ENCODE results near the gene INPP5D. TPM values are rescaled to one million over a fixed set of nuclear protein-coding genes. Genes with fewer than 3 reads are reported as not detected.

Gene INPP5D
- total RNA-seq, 2 donors from 2014 or later = 0.66 to 3.0 TPM

GRCh38 chr2:233135421-233135820 is 75.3 kb downstream of the INPP5D start:
- H3K36me3 ChIP-seq (ENCODE audit: control insufficient read depth, insufficient read depth, low read length) = no peaks in the 10 kb centered on the region
- TF ChIP-seq, protein P1, sequence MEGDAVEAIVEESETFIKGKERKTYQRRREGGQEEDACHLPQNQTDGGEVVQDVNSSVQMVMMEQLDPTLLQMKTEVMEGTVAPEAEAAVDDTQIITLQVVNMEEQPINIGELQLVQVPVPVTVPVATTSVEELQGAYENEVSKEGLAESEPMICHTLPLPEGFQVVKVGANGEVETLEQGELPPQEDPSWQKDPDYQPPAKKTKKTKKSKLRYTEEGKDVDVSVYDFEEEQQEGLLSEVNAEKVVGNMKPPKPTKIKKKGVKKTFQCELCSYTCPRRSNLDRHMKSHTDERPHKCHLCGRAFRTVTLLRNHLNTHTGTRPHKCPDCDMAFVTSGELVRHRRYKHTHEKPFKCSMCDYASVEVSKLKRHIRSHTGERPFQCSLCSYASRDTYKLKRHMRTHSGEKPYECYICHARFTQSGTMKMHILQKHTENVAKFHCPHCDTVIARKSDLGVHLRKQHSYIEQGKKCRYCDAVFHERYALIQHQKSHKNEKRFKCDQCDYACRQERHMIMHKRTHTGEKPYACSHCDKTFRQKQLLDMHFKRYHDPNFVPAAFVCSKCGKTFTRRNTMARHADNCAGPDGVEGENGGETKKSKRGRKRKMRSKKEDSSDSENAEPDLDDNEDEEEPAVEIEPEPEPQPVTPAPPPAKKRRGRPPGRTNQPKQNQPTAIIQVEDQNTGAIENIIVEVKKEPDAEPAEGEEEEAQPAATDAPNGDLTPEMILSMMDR (conservative IDR thresholded peaks at IDR 0.05) = no peak
- no peak overlapping the region for H3K4me3 Mint-ChIP-seq
- H3K4me1 Mint-ChIP-seq = peaks cover 21% of the 10 kb centered on the region
- no peak overlapping the region for H3K27ac Mint-ChIP-seq
- peaks cover 4% of the 10 kb centered on the region for H3K36me3 Mint-ChIP-seq (ENCODE audit: low read depth)
- H3K27ac ChIP-seq (ENCODE audit: low read depth, low read length) = no peak overlapping the region
- H3K9me3 ChIP-seq (ENCODE audit: control insufficient read depth, low read length) = peaks cover 14% of the 10 kb centered on the region
- H3K27me3 ChIP-seq (ENCODE audit: control insufficient read depth, insufficient read depth, low read length, poor library complexity, severe bottlenecking) = no peaks in the 10 kb centered on the region
- no peak overlapping the region for H3K9ac ChIP-seq (ENCODE audit: extremely low read depth, low read length, poor library complexity, severe bottlenecking)
- peaks cover 7% of the 10 kb centered on the region for H3K9me3 Mint-ChIP-seq
- no CpG with 5 or more reads among the region's 1 CpG for WGBS, 2 experiments (ENCODE audit: insufficient coverage in 1 of 2, insufficient read length in 1 of 2)
- no peak overlapping the region for H3K4me3 ChIP-seq (ENCODE audit: low read length)
- H3K4me1 ChIP-seq (ENCODE audit: control insufficient read depth, insufficient read depth, low read length) = peaks cover 3% of the 10 kb centered on the region
- no peak for DNase-seq
- H3K27me3 Mint-ChIP-seq (ENCODE audit: insufficient read depth) = peaks cover 1% of the 10 kb centered on the region

GRCh38 chr2:233137040-233137439 is 76.9 kb downstream of the INPP5D start:
- Histone ChIP-seq H3K27ac (ENCODE audit: low read depth, low read length) (no peak overlapping the region), H3K36me3 (ENCODE audit: control insufficient read depth, insufficient read depth, low read length) (no peaks in the 10 kb centered on the region), H3K9me3 (ENCODE audit: control insufficient read depth, low read length) (peaks cover 14% of the 10 kb centered on the region), H3K4me1 (ENCODE audit: control insufficient read depth, insufficient read depth, low read length) (peaks cover 3% of the 10 kb centered on the region), H3K4me3 (ENCODE audit: low read length) (no peak overlapping the region), H3K9ac (ENCODE audit: extremely low read depth, low read length, poor library complexity, severe bottlenecking) (no peak overlapping the region), H3K27me3 (ENCODE audit: control insufficient read depth, insufficient read depth, low read length, poor library complexity, severe bottlenecking) (no peaks in the 10 kb centered on the region)
- peaks cover 7% of the 10 kb centered on the region for H3K9me3 Mint-ChIP-seq
- 100% methylated on average over 1 of the region's 2 CpGs; no CpG with 5 or more reads in 1 of the 2 experiments for WGBS, 2 experiments (ENCODE audit: insufficient coverage in 1 of 2, insufficient read length in 1 of 2)
- no peak overlapping the region for H3K4me3 Mint-ChIP-seq
- H3K36me3 Mint-ChIP-seq (ENCODE audit: low read depth) = peaks cover 4% of the 10 kb centered on the region
- H3K4me1 Mint-ChIP-seq = peaks cover 28% of the 10 kb centered on the region
- TF ChIP-seq, protein P1 (conservative IDR thresholded peaks at IDR 0.05) = no peak
- DNase-seq = no peak
- H3K27ac Mint-ChIP-seq = no peak overlapping the region
- H3K27me3 Mint-ChIP-seq (ENCODE audit: insufficient read depth) = peaks cover 6% of the 10 kb centered on the region

DNA sequence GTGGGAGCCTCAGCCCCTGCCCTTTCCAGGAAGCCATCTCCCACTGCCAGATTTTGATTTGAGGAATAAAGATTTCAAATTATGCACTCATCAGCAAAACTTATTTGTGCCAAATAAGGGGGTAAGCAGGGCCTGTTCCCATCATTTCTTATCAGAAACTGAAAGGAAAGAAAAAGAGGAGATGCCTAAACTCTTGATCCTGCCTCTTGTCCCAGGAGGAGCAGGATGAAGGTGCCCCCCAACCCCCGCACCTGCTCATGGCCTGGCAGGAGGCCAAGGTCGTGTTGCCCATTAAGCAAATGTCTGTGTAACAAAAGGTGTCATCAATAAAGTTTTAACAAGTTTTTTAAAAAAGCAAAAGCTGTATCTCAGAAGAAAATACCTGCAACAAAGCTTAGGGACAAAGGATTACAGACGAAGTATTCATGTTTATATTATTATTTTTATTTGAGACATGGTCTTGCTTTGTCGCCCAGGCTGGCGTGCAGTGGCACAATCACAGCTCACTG is 80.0 kb downstream of the INPP5D start:
- Mint-ChIP-seq H3K27ac (peak overlapping the region; percentile 26), H3K4me3 (peak overlapping the region; percentile 21), H3K9me3 (peaks cover 7% of the 10 kb centered on the region), H3K36me3 (ENCODE audit: low read depth) (peaks cover 4% of the 10 kb centered on the region), H3K4me1 (peaks cover 41% of the 10 kb centered on the region), H3K27me3 (ENCODE audit: insufficient read depth) (peaks cover 8% of the 10 kb centered on the region)
- TF ChIP-seq, protein P1 (conservative IDR thresholded peaks at IDR 0.05) = no peak
- H3K9me3 ChIP-seq (ENCODE audit: control insufficient read depth, low read length) = peaks cover 14% of the 10 kb centered on the region
- H3K36me3 ChIP-seq (ENCODE audit: control insufficient read depth, insufficient read depth, low read length) = no peaks in the 10 kb centered on the region
- peaks cover 3% of the 10 kb centered on the region for H3K4me1 ChIP-seq (ENCODE audit: control insufficient read depth, insufficient read depth, low read length)
- H3K27me3 ChIP-seq (ENCODE audit: control insufficient read depth, insufficient read depth, low read length, poor library complexity, severe bottlenecking) = no peaks in the 10 kb centered on the region
- H3K27ac ChIP-seq (ENCODE audit: low read depth, low read length) = no peak overlapping the region
- no peak for DNase-seq
- WGBS, 2 experiments (ENCODE audit: insufficient coverage in 1 of 2, insufficient read length in 1 of 2) = 73 to 100% methylated on average over 3 to 4 of the region's 5 CpGs
- no peak overlapping the region for H3K9ac ChIP-seq (ENCODE audit: extremely low read depth, low read length, poor library complexity, severe bottlenecking)
- H3K4me3 ChIP-seq (ENCODE audit: low read length) = no peak overlapping the region
